GM21619 (cell line): ENCODE results near the gene SUSD5.
"Not testable (repeated sequence)": the region's sequence is repeated elsewhere in the genome, so short reads cannot be mapped to it uniquely, and the experiment has no call there.

Experiments used
- ATAC-seq: cut with Tn5 transposase; IDR thresholded peaks from one replicate; pipeline ENCODE4 v1.9.1; 2021; ENCODE audit not compliant: unreplicated experiment

SUSD5 gene

GRCh38 chr3:33117461-33117860 is 101.1 kb downstream of the SUSD5 start:
- no peak for ATAC-seq

- ATAC-seq = no peak
Measured at GRCh38 chr3:33115024-33115768, 103.4 kb downstream of the SUSD5 start.

DNA sequence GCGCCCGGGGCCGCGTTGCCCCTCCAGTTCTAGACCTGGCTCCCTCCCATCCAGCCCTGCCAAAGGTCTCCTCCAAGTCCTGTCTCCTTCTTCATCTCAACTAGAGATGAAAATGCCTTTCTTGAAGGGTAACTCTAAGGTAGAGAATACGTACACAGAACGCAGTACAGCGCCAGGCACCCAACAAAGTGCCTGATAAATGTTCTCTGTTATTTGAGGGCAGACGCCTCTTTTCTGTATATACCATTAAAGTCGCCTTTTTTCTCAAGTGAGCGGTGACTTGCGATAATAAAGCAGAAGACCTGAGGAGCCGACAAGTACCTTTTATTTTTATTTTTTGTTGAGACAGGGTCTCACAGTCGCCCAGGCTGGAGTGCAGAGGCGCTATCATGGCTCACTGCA is 104.0 kb downstream of the SUSD5 start:
- ATAC-seq = no peak

DNA sequence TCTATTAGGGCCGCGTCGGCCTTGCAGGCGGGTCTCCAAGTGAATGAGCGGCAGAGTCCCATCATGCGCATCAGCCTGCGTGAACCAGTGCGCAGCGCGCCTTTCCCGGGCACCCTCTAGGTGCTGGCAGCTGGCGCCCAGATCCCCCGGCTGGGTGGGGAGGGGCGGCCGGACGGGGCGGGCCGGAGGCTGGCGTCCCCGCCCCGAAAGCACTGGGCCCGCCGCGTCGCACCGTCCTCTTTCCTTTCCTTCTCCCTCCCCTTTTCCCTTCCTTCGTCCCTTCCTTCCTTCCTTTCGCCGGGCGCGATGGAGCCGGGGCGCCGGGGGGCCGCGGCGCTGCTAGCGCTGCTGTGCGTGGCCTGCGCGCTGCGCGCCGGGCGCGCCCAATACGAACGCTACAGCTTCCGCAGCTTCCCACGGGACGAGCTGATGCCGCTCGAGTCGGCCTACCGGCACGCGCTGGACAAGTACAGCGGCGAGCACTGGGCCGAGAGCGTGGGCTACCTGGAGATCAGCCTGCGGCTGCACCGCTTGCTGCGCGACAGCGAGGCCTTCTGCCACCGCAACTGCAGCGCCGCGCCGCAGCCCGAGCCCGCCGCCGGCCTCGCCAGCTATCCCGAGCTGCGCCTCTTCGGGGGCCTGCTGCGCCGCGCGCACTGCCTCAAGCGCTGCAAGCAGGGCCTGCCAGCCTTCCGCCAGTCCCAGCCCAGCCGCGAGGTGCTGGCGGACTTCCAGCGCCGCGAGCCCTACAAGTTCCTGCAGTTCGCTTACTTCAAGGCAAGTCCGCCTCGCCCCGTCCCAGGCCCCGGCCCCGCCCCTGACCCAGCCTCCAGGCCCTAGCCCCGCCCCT is 104.6 kb downstream of the SUSD5 start, which contains the start of gene CRTAP:
TSS of gene CRTAP (plus strand) at position 243 of the 850 bp plus-strand sequence. CDS start at position 307, 64 bp downstream.
- ATAC-seq = peak; percentile 77

- peak; percentile 34 for ATAC-seq
Measured at GRCh38 chr3:33111581-33111980, 107.0 kb downstream of the SUSD5 start.

DNA sequence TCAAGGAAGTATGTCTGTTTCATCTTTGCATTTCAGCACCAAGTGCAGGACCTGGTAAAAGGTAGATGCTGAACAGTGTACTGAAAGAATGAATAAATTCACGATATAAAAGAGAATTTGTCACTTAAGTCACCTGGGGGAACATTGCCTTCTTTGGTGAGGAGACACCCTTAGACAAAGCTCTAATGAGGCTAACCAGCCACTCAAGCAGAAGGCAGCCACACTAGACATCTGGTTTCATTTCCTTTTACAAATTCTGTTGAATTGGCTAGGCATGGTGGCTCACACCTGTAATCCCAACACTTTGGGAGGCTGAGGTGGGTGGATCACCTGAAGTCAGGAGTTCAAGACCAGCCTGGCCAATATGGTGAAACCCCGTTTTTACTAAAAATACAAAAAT is 111.8 kb downstream of the SUSD5 start:
- ATAC-seq = not testable (repeated sequence)

GRCh38 chr3:33105341-33105948 is 113.2 kb downstream of the SUSD5 start:
- no peak for ATAC-seq

- ATAC-seq = no peak
Measured at GRCh38 chr3:33104803-33105202, 113.8 kb downstream of the SUSD5 start.

DNA sequence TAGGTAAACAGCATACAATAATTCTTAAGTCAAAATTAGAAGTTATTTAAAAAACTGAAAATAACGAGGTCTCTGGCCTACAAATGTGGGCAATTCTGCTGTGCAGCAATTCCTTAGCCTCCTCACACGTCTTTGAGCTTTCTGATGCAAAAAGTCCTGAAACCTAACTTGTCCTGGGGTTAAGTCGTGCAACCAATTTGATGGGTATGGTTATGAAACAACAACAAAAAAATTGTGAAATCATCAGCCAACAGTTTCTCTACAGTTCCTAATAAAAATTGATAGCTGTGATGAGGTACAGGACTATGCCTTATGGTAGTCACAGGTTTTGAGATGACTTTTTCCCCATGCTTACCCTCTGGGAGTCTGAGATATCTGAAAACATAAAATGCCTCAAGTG is 115.1 kb downstream of the SUSD5 start:
- no peak for ATAC-seq

- ATAC-seq = no peak
Measured at GRCh38 chr3:33103034-33103433, 115.6 kb downstream of the SUSD5 start.

GRCh38 chr3:33100229-33100628 is 118.4 kb downstream of the SUSD5 start:
- ATAC-seq = no peak
